Spleen (tissue), 11 donors: ENCODE results near the gene MEI1. TPM values are rescaled to one million over a fixed set of nuclear protein-coding genes. Genes with fewer than 3 reads are reported as not detected.

Experiments
- DNase-seq: peaks from one replicate; pipeline ENCODE4 v3.0.0-alpha.2; 2020
- H3K27ac ChIP-seq, 8 donors: fragments of 200-600 bp; sonication (generic) in 7 of 8; 1 replicate in 4 of 8; 2 replicates in 4 of 8; pipeline versions ENCODE4 v1.5.0 to v1.8.0; 2016 to 2021; ENCODE audit warnings: inconsistent platforms in 4 of 8, mild to moderate bottlenecking in 4 of 8, moderate library complexity in 1 of 8
- H3K27me3 ChIP-seq, 7 donors: fragments of 200-600 bp; sonication (generic) in 6 of 7; replicated peaks in 1 of 7; 1 replicate in 4 of 7; 2 replicates in 3 of 7; pipeline versions ENCODE4 v1.5.0 to v1.8.0; 2016 to 2021; ENCODE audit warnings: inconsistent platforms in 3 of 7, mild to moderate bottlenecking in 1 of 7
- H3K36me3 ChIP-seq, 6 donors: fragments of 200-600 bp; sonication (generic) in 5 of 6; 1 replicate in 4 of 6; 2 replicates in 2 of 6; pipeline versions ENCODE4 v1.5.0 to v1.8.0; 2016 to 2021; ENCODE audit warnings: inconsistent platforms in 2 of 6
- H3K4me1 ChIP-seq, 6 donors: fragments of 200-600 bp; sonication (generic) in 5 of 6; 1 replicate in 3 of 6; 2 replicates in 3 of 6; pipeline versions ENCODE4 v1.5.0 to v1.8.0; 2016 to 2021; ENCODE audit warnings: inconsistent platforms in 3 of 6
- H3K4me3 ChIP-seq, 8 donors: fragments of 200-600 bp; sonication (generic) in 7 of 8; 1 replicate in 4 of 8; 2 replicates in 4 of 8; pipeline versions ENCODE4 v1.5.0 to v1.8.0; 2016 to 2021; ENCODE audit warnings: inconsistent platforms in 4 of 8, mild to moderate bottlenecking in 4 of 8, moderate library complexity in 2 of 8
- H3K9me3 ChIP-seq, 8 donors: fragments of 200-600 bp; sonication (generic) in 7 of 8; 1 replicate in 4 of 8; 2 replicates in 4 of 8; pipeline versions ENCODE4 v1.5.0 to v1.8.0; 2016 to 2021; ENCODE audit warnings: inconsistent platforms in 4 of 8
- CTCF ChIP-seq, 11 experiments: fragments of 200-600 bp in 7 of 11; fragments of 450-650 bp in 4 of 11; sonication (generic) in 4 of 11; IDR thresholded peaks in 8 of 11; conservative IDR thresholded peaks in 3 of 11; 1 replicate in 7 of 11; 2 replicates in 4 of 11; pipeline versions ENCODE4 v1.4.0 to v1.8.0; 2016 to 2021; ENCODE audit warnings: antibody characterized with exemption in 11 of 11, inconsistent platforms in 4 of 11, mild to moderate bottlenecking in 1 of 11
- POLR2A ChIP-seq, 3 donors: fragments of 450-650 bp; IDR thresholded peaks; one replicate each; pipeline ENCODE4 v1.5.1; 2017; ENCODE audit warnings: antibody characterized with exemption in 3 of 3, mild to moderate bottlenecking in 1 of 3
- POLR2AphosphoS5 ChIP-seq, 3 donors: sonication (generic); formaldehyde crosslinking; IDR thresholded peaks; one replicate each; pipeline ENCODE4 v1.5.1; 2017; ENCODE audit warnings: antibody characterized with exemption in 3 of 3
- WGBS, 5 donors: extraction: QIAGEN DNeasy Blood & Tissue Kit in 3 of 5; methylation state at CpG; one replicate each; pipeline versions ENCODE4 v1.1.5 to v1.1.7; 2013 to 2018; 5-methylcytosine and 5-hydroxymethylcytosine counted together
- intact Hi-C: fragments of 100-400 bp; cut with DNase I; formaldehyde crosslinking; loops from one replicate; pipeline ENCODE4 v1.15.0; 2023; ENCODE audit warnings: low total_unique reads
- polyA plus RNA-seq, 3 donors: library from polyadenylated mRNA; stranded (reverse); fragments of 200-250 nt; gene quantifications; one replicate each; pipeline ENCODE4 v1.2.1, GENCODE V29; 2013
- total RNA-seq, 7 donors: library from RNA; depleted of rRNA in 3 of 7; stranded (reverse); fragments of >200 nt in 3 of 7; fragmentation: NEBNext Ultra II Directional in 4 of 7; extraction: Animal tissue kit (Norgen Biotek cat#: 25700) in 4 of 7; gene quantifications; one replicate each; pipeline versions ENCODE4 v1.1.0 to v1.2.1, GENCODE V29; 2016 to 2021
- donor health status: healthy with polysubstance abuse.
- donor health status: DM: no; HTN: no; CAD: no; lungs with moderate emphysema.
- donor health status: DM: no; HTN: no; CAD: no.
- donor health status: Bipolar disorder and iron deficiency.
- donor health status: healthy.
- donor health status: DM: no; HTN: no; CAD: no.
- donor health status: DM: yes; HTN: yes; CAD: no.

MEI1 gene
- total and polyA plus RNA-seq, 10 donors, result 17.7 to 56.5 (median 22.1) TPM

- 60 to 70% (median 65%) methylated on average over 5 of the region's 5 CpGs for WGBS, 5 donors
- Histone ChIP-seq H3K4me3 (no peak overlapping the region), H3K4me1 (no peaks in the 10 kb centered on the region), H3K27ac (no peak overlapping the region), H3K27me3 (no peaks in the 10 kb centered on the region), H3K9me3 (no peaks in the 10 kb centered on the region), H3K36me3 (no peaks in the 10 kb centered on the region)
- DNase-seq, result no peak
- intact Hi-C loops, result no loop called here
- no peak for TF ChIP-seq CTCF (IDR thresholded peaks at IDR 0.05 in 8 of 11, conservative IDR thresholded peaks at IDR 0.05 in 3 of 11)
Measured at GRCh38 chr22:41766476-41766875, 67.2 kb downstream of the MEI1 start.

DNA sequence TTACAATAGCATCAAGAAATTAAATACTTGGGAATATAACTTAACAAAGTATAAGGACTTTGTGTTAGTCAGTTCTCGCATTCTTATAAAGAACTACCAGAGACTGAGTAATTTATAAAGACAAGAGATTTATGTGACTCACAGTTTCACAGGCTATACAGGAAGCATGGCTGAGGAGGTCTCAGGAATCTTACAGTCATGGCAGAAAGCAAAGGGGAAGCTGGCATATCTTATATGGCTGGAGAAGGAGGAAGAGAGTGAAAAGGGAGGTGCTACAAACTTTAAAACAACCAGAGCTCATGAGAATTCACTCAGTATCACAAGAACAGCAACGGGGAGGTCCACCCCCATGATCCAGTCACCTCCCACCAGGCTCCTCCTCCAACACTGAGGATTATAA is 69.1 kb downstream of the MEI1 start:
- WGBS, 5 donors, result 21 to 42% (median 37%) methylated on average over 2 of the region's 2 CpGs
- DNase-seq, result no peak

DNA sequence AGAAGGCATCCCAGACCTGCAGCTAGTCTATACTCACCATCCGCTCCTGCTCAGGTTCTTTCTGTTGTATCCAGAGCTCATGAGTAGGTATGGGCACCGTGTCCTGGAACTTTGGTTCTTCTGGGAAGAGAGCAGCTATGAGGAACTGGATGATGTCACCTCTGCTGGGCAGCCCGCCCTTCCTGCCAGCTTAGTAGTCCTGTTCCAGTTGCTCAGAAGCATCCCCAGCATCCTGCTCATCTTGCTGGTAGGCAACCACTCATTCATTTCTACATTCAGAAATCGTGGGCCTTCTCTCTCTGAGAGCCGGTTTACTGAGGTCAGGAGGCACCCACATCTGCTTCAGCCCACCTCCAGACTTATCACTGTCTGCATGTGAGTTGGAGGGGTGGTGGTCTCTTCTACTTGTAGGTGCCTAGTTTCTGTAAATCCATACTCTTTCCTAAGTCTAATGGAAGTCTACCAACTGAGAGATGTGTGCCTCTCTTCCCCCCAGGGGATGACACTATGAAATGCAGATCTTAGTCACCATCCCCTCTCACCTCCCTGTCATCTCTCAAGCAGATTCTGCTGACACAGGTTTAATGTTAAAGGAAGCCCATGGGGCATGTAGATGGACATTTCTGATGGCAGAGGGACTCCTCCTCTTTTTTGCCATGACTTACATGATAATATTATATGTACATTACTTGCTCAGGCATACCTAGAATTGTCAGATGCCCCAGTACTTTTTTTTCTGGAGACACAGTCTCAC is 71.6 kb downstream of the MEI1 start:
- no peaks in the 10 kb centered on the region for H3K9me3 ChIP-seq
- no peak overlapping the region for H3K4me3 ChIP-seq
- H3K27me3 ChIP-seq, result no peaks in the 10 kb centered on the region
- intact Hi-C loops, result no loop called here
- no peaks in the 10 kb centered on the region for H3K36me3 ChIP-seq
- no peak overlapping the region for H3K27ac ChIP-seq
- 80 to 86% (median 83%) methylated on average over 5 of the region's 5 CpGs for WGBS, 5 donors
- peaks cover 0 to 4% (median 0%) of the 10 kb centered on the region in 6 donors for H3K4me1 ChIP-seq
- DNase-seq, result no peak
- TF ChIP-seq POLR2A (IDR thresholded peaks at IDR 0.05), result no peak

More for the DNA sequence above, 69.1 kb downstream of the MEI1 start:
- intact Hi-C loops, result no loop called here
- Histone ChIP-seq H3K36me3 (no peaks in the 10 kb centered on the region), H3K4me1 (no peaks in the 10 kb centered on the region), H3K27ac (no peak overlapping the region), H3K4me3 (no peak overlapping the region), H3K27me3 (no peaks in the 10 kb centered on the region), H3K9me3 (no peaks in the 10 kb centered on the region)
- TF ChIP-seq POLR2AphosphoS5 (IDR thresholded peaks at IDR 0.05) (no peak), CTCF (IDR thresholded peaks at IDR 0.05 in 8 of 11, conservative IDR thresholded peaks at IDR 0.05 in 3 of 11) (no peak), POLR2A (IDR thresholded peaks at IDR 0.05) (no peak)

- Histone ChIP-seq H3K36me3 (no peaks in the 10 kb centered on the region), H3K9me3 (no peaks in the 10 kb centered on the region), H3K4me1 (peaks cover 0 to 4% (median 0%) of the 10 kb centered on the region in 6 donors), H3K27me3 (no peaks in the 10 kb centered on the region), H3K27ac (no peak overlapping the region), H3K4me3 (no peak overlapping the region)
- TF ChIP-seq CTCF (IDR thresholded peaks at IDR 0.05 in 8 of 11, conservative IDR thresholded peaks at IDR 0.05 in 3 of 11) (no peak), POLR2A (IDR thresholded peaks at IDR 0.05) (no peak), POLR2AphosphoS5 (IDR thresholded peaks at IDR 0.05) (no peak)
- WGBS, 5 donors, result 91 to 96% (median 94%) methylated on average over 4 of the region's 4 CpGs
- intact Hi-C loops, result no loop called here
- no peak for DNase-seq
Measured at GRCh38 chr22:41772198-41772597, 72.9 kb downstream of the MEI1 start.
